GM12892 (cell line): ENCODE data around the gene INIP.

Experiments used
- POLR2A ChIP-seq: IDR thresholded peaks from 2 replicates; pipeline ENCODE4 v1.6.1; 2011; ENCODE audit warnings: low read depth, low read length, control low read depth
- TAF1 ChIP-seq: IDR thresholded peaks from 2 replicates; pipeline ENCODE4 v1.6.1; 2011; ENCODE audit warnings: low read depth, mild to moderate bottlenecking, control low read depth, low read length, borderline replicate concordance

GRCh38 chr9:112717661-112718331 is at the start of gene INIP:
- peak; percentile 77 for TF ChIP-seq POLR2A
- TF ChIP-seq TAF1, result no peak
